Tibial nerve (tissue), 4 donors: ENCODE measurements around the gene KIF21B. TPM values are rescaled to one million over a fixed set of nuclear protein-coding genes. Genes with fewer than 3 reads are reported as not detected.

Experiments
- DNase-seq, 2 donors: peaks; one replicate each; pipeline ENCODE4 v3.0.0-alpha.2; 2019; ENCODE audit warnings: low spot score in 2 of 2
- H3K27ac ChIP-seq, 4 donors: fragments of 200-600 bp; sonication (generic) in 3 of 4; one replicate each; pipeline ENCODE4 v1.5.1; 2017 to 2019; ENCODE audit warnings: mild to moderate bottlenecking in 1 of 4
- H3K27me3 ChIP-seq, 2 donors: fragments of 200-600 bp; sonication (generic) in 1 of 2; one replicate each; pipeline versions ENCODE4 v1.5.1 to v1.6.0; 2017 to 2019
- H3K36me3 ChIP-seq, 3 donors: fragments of 200-600 bp; sonication (generic); one replicate each; pipeline ENCODE4 v1.5.1; 2018 to 2019
- H3K4me1 ChIP-seq, 4 donors: fragments of 200-600 bp; sonication (generic) in 3 of 4; one replicate each; pipeline ENCODE4 v1.5.1; 2017 to 2019
- H3K4me3 ChIP-seq, 4 donors: fragments of 200-600 bp; sonication (generic) in 3 of 4; one replicate each; pipeline ENCODE4 v1.5.1; 2017 to 2019; ENCODE audit warnings: mild to moderate bottlenecking in 1 of 4, moderate library complexity in 1 of 4
- H3K9me3 ChIP-seq, 4 donors: fragments of 200-600 bp; sonication (generic) in 3 of 4; one replicate each; pipeline ENCODE4 v1.5.1; 2017 to 2019
- CTCF ChIP-seq, 5 experiments: fragments of 200-600 bp in 3 of 5; fragments of 450-650 bp in 2 of 5; sonication (generic) in 3 of 5; IDR thresholded peaks; one replicate each; pipeline ENCODE4 v1.5.1; 2016 to 2019; ENCODE audit warnings: antibody characterized with exemption in 5 of 5, mild to moderate bottlenecking in 3 of 5, moderate library complexity in 2 of 5
- EP300 ChIP-seq, 2 donors: sonication (generic); formaldehyde crosslinking; IDR thresholded peaks; one replicate each; pipeline ENCODE4 v1.6.1; 2017; ENCODE audit warnings: antibody characterized with exemption in 2 of 2, mild to moderate bottlenecking in 1 of 2
- POLR2A ChIP-seq, 2 donors: fragments of 450-650 bp; IDR thresholded peaks; one replicate each; pipeline ENCODE4 v1.6.1; 2017; ENCODE audit warnings: antibody characterized with exemption in 2 of 2, mild to moderate bottlenecking in 2 of 2, moderate library complexity in 2 of 2
- WGBS, 2 donors: methylation state at CpG; one replicate each; pipeline ENCODE4 v1.1.5; 2018; 5-methylcytosine and 5-hydroxymethylcytosine counted together
- total RNA-seq, 4 donors: library from RNA; depleted of rRNA; stranded (reverse); fragments of >200 nt; gene quantifications; one replicate each; pipeline ENCODE4 v1.1.0, GENCODE V29; 2016

The KIF21B gene
- total RNA-seq, 4 donors from 2014 or later = 0.84 to 3.3 (median 2.6) TPM

- Histone ChIP-seq H3K36me3 (no peaks in the 10 kb centered on the region), H3K9me3 (no peaks in the 10 kb centered on the region), H3K27me3 (no peaks in the 10 kb centered on the region), H3K27ac (no peak overlapping the region), H3K4me3 (no peak overlapping the region), H3K4me1 (peaks cover 0 to 8% (median 2%) of the 10 kb centered on the region in 4 donors)
- no peak for TF ChIP-seq POLR2A (IDR thresholded peaks at IDR 0.05)
- no peak for TF ChIP-seq CTCF (IDR thresholded peaks at IDR 0.05)
- no peak for TF ChIP-seq EP300 (IDR thresholded peaks at IDR 0.05)
- WGBS, 2 donors = 85 to 86% methylated on average over 14 of the region's 14 CpGs
- DNase-seq = no peak
Measured at GRCh38 chr1:200971428-200971903, 52.0 kb downstream of the KIF21B start.

GRCh38 chr1:200970771-200971427 lies 52.6 kb downstream of the KIF21B start:
- H3K4me1 ChIP-seq = peaks cover 0 to 8% (median 2%) of the 10 kb centered on the region in 4 donors
- H3K9me3 ChIP-seq = no peaks in the 10 kb centered on the region
- no peak overlapping the region for H3K4me3 ChIP-seq
- H3K27me3 ChIP-seq = no peaks in the 10 kb centered on the region
- 84 to 90% methylated on average over 14 of the region's 14 CpGs for WGBS, 2 donors
- H3K36me3 ChIP-seq = no peaks in the 10 kb centered on the region
- TF ChIP-seq EP300 (IDR thresholded peaks at IDR 0.05) = no peak
- TF ChIP-seq CTCF (IDR thresholded peaks at IDR 0.05) = no peak
- no peak for TF ChIP-seq POLR2A (IDR thresholded peaks at IDR 0.05)
- DNase-seq = no peak
- H3K27ac ChIP-seq = no peak overlapping the region

GRCh38 chr1:200969726-200970561 lies 53.6 kb downstream of the KIF21B start:
- no peak overlapping the region for H3K4me3 ChIP-seq
- H3K36me3 ChIP-seq = no peaks in the 10 kb centered on the region
- no peaks in the 10 kb centered on the region for H3K9me3 ChIP-seq
- WGBS, 2 donors = 76 to 87% methylated on average over 9 to 11 of the region's 11 CpGs
- H3K27me3 ChIP-seq = no peaks in the 10 kb centered on the region
- no peak overlapping the region for H3K27ac ChIP-seq
- no peak for TF ChIP-seq POLR2A (IDR thresholded peaks at IDR 0.05)
- TF ChIP-seq EP300 (IDR thresholded peaks at IDR 0.05) = no peak
- TF ChIP-seq CTCF (IDR thresholded peaks at IDR 0.05) = no peak
- peaks cover 0 to 8% (median 2%) of the 10 kb centered on the region in 4 donors for H3K4me1 ChIP-seq
- DNase-seq = no peak

- TF ChIP-seq CTCF (IDR thresholded peaks at IDR 0.05) = no peak
- TF ChIP-seq EP300 (IDR thresholded peaks at IDR 0.05) = no peak
- no peak for TF ChIP-seq POLR2A (IDR thresholded peaks at IDR 0.05)
- Histone ChIP-seq H3K27ac (no peak overlapping the region), H3K27me3 (no peaks in the 10 kb centered on the region), H3K4me3 (no peak overlapping the region), H3K36me3 (no peaks in the 10 kb centered on the region), H3K9me3 (no peaks in the 10 kb centered on the region), H3K4me1 (peaks cover 0 to 8% (median 2%) of the 10 kb centered on the region in 4 donors)
- no peak for DNase-seq
- 92 to 93% methylated on average over 13 of the region's 13 CpGs for WGBS, 2 donors
Measured at GRCh38 chr1:200968469-200969410, 54.8 kb downstream of the KIF21B start.
